Measurements from ENCODE around the gene ZNF581.

GRCh38 chr19:55598034-55598433 is 45.4 kb upstream of the ZNF581 start:
- TF ChIP-seq CTCF (IDR thresholded peaks at IDR 0.05) (no peak), RFX5 (IDR thresholded peaks at IDR 0.05; ENCODE audit: low read length) (no peak), IRF3 (IDR thresholded peaks at IDR 0.05; ENCODE audit: low read depth, low read length) (no peak), EZH2phosphoT487 (IDR thresholded peaks at IDR 0.05; ENCODE audit: borderline replicate concordance, low read depth) (no peak), EP300 (IDR thresholded peaks at IDR 0.05; ENCODE audit: borderline replicate concordance in 1 of 2, low read depth in 1 of 2, low read length in 1 of 2) (no peak), GATA2 (CRISPR knock-in tag; IDR thresholded peaks at IDR 0.05) (no peak), POLR2AphosphoS5 (IDR thresholded peaks at IDR 0.05; ENCODE audit: low read depth, low read length) (no peak), RAD21 (IDR thresholded peaks at IDR 0.05; ENCODE audit: low read length) (no peak), JUND (IDR thresholded peaks at IDR 0.05) (no peak), TAF1 (IDR thresholded peaks at IDR 0.05; ENCODE audit: borderline replicate concordance, low read depth, low read length) (no peak), REST (IDR thresholded peaks at IDR 0.05; ENCODE audit: low read depth, low read length) (no peak)
- TF ChIP-seq, protein P1, sequence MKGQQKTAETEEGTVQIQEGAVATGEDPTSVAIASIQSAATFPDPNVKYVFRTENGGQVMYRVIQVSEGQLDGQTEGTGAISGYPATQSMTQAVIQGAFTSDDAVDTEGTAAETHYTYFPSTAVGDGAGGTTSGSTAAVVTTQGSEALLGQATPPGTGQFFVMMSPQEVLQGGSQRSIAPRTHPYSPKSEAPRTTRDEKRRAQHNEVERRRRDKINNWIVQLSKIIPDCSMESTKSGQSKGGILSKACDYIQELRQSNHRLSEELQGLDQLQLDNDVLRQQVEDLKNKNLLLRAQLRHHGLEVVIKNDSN (IDR thresholded peaks at IDR 0.05; ENCODE audit: borderline replicate concordance, low read depth) = no peak
- TF ChIP-seq, protein P2, sequence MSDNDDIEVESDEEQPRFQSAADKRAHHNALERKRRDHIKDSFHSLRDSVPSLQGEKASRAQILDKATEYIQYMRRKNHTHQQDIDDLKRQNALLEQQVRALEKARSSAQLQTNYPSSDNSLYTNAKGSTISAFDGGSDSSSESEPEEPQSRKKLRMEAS (IDR thresholded peaks at IDR 0.05; ENCODE audit: low read depth) = no peak
- TF ChIP-seq, protein P3, sequence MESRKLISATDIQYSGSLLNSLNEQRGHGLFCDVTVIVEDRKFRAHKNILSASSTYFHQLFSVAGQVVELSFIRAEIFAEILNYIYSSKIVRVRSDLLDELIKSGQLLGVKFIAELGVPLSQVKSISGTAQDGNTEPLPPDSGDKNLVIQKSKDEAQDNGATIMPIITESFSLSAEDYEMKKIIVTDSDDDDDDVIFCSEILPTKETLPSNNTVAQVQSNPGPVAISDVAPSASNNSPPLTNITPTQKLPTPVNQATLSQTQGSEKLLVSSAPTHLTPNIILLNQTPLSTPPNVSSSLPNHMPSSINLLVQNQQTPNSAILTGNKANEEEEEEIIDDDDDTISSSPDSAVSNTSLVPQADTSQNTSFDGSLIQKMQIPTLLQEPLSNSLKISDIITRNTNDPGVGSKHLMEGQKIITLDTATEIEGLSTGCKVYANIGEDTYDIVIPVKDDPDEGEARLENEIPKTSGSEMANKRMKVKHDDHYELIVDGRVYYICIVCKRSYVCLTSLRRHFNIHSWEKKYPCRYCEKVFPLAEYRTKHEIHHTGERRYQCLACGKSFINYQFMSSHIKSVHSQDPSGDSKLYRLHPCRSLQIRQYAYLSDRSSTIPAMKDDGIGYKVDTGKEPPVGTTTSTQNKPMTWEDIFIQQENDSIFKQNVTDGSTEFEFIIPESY (IDR thresholded peaks at IDR 0.05; ENCODE audit: borderline replicate concordance, low read depth) = no peak

All from SK-N-SH (cell line).